PFSK-1 (cell line): ENCODE data around the gene FER.

Experiments
- FOXP2 ChIP-seq: optimal IDR thresholded peaks from 2 replicates; pipeline ENCODE3; 2011; ENCODE audit warnings: borderline replicate concordance, control low read depth, inconsistent platforms; ENCODE audit not compliant: insufficient read depth; ENCODE audit errors: extremely low read length, extremely low read depth
- POLR2AphosphoS5 ChIP-seq: IDR thresholded peaks from 2 replicates; pipeline ENCODE4 v1.6.1; 2012; ENCODE audit warnings: low read depth, mild to moderate bottlenecking, control low read depth, low read length, moderate library complexity
- SIN3A ChIP-seq: IDR thresholded peaks from 2 replicates; pipeline ENCODE4 v1.6.1; 2012; ENCODE audit warnings: mild to moderate bottlenecking, low read length, moderate library complexity, borderline replicate concordance; ENCODE audit not compliant: insufficient read depth
- TAF1 ChIP-seq: IDR thresholded peaks from 2 replicates; pipeline ENCODE4 v1.6.1; 2012; ENCODE audit warnings: low read length, control low read depth, borderline replicate concordance; ENCODE audit not compliant: insufficient read depth
- TF ChIP-seq, protein P1 (sequence below), 2 experiments: IDR thresholded peaks; 2 replicates each; pipeline versions ENCODE4 v1.6.1 to v1.8.0; 2011 to 2012; ENCODE audit warnings: low read depth in 2 of 2, low read length in 2 of 2, control low read depth in 1 of 2, inconsistent platforms in 1 of 2, mild to moderate bottlenecking in 1 of 2, moderate library complexity in 1 of 2; ENCODE audit not compliant: insufficient read depth in 1 of 2

Gene FER

DNA sequence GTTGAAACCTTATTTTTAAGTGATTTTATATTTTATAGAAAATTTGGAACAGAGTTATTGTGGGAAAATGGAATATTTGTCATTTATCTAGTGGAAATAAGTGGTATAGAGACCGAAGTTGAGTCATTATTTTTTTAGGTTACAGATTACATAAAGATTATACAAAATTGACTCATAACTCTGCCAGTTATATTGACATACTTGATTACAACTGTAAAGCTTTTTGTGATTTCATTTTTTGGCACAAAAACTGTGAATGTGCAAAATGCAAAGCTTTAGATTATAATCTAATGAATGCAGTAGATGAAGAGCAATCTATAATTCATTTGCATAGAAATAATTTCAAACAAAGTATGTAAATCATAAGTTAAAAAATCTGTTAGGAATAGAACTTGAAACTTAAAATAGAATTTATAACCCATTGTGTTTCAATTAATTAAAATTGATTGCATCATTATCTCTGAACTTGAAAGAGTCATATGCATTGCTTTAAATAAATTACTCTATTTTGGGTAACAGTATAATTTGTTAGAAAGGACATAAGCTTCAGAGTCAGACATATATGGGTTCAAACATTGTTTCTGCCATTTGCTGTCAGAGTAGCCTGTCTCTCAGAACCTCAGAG is 280.4 kb downstream of the FER start:
- TF ChIP-seq, protein P1, sequence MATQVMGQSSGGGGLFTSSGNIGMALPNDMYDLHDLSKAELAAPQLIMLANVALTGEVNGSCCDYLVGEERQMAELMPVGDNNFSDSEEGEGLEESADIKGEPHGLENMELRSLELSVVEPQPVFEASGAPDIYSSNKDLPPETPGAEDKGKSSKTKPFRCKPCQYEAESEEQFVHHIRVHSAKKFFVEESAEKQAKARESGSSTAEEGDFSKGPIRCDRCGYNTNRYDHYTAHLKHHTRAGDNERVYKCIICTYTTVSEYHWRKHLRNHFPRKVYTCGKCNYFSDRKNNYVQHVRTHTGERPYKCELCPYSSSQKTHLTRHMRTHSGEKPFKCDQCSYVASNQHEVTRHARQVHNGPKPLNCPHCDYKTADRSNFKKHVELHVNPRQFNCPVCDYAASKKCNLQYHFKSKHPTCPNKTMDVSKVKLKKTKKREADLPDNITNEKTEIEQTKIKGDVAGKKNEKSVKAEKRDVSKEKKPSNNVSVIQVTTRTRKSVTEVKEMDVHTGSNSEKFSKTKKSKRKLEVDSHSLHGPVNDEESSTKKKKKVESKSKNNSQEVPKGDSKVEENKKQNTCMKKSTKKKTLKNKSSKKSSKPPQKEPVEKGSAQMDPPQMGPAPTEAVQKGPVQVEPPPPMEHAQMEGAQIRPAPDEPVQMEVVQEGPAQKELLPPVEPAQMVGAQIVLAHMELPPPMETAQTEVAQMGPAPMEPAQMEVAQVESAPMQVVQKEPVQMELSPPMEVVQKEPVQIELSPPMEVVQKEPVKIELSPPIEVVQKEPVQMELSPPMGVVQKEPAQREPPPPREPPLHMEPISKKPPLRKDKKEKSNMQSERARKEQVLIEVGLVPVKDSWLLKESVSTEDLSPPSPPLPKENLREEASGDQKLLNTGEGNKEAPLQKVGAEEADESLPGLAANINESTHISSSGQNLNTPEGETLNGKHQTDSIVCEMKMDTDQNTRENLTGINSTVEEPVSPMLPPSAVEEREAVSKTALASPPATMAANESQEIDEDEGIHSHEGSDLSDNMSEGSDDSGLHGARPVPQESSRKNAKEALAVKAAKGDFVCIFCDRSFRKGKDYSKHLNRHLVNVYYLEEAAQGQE (IDR thresholded peaks at IDR 0.05; ENCODE audit: insufficient read depth in 1 of 2, low read depth in 2 of 2, low read length in 2 of 2): no peak

DNA sequence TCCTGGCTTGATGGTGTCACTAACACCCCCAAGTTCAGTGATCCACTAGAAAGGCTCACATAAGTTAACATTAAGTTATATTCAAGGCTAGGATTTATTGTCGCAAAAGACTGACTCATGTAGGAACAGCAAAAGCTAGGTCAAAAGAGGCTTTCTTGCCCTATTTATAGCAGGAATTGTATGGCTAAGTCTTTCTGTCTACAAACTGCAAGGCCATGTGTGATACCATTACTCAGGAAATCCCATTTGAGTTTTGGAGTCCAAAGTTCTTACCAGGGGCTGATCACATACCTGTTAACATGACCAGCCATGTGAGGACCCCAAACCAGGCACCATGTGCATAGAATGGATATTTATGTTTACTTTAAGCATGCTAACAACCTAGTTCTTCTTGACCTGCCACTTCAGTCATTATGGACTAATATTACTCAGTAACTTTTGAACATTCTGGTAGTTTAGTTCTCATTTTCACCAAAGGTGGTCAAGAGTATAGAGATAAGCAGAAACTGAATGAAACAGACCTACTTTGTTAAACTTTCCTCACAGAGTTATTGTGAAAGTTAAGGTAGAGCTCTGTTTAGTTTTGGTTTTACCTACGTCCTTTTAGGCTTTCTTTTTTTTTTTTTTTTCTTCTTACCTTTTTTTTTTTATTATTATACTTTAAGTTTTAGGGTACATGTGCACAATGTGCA is 281.1 kb downstream of the FER start:
- TF ChIP-seq, protein P1 (IDR thresholded peaks at IDR 0.05; ENCODE audit: insufficient read depth in 1 of 2, low read depth in 2 of 2, low read length in 2 of 2): no peak
- TF ChIP-seq FOXP2 (no peak), SIN3A (no peak), POLR2AphosphoS5 (no peak), TAF1 (no peak)

DNA sequence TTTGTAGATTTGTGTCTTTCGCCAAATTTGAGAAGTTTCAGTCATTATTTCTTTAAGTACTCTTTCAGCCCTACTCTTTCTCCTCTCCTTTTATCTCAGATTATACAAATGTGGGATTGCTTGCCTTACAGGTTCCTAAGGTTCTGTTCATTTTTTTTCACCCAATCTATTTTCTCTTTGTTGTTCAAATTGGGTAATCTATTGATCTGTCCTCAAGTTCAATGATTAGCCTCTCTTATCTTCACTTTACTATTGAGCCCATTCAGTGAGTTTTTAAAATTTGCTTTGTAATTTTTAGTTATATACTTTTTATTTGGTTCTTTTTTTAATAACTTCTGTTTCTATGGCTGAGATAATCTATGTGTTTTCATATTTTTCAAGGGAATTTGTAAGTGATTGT is 282.1 kb downstream of the FER start:
- no peak for TF ChIP-seq FOXP2
- TF ChIP-seq, protein P1 (IDR thresholded peaks at IDR 0.05; ENCODE audit: insufficient read depth in 1 of 2, low read depth in 2 of 2, low read length in 2 of 2): no peak
- TF ChIP-seq SIN3A: no peak
- no peak for TF ChIP-seq POLR2AphosphoS5
- no peak for TF ChIP-seq TAF1

DNA sequence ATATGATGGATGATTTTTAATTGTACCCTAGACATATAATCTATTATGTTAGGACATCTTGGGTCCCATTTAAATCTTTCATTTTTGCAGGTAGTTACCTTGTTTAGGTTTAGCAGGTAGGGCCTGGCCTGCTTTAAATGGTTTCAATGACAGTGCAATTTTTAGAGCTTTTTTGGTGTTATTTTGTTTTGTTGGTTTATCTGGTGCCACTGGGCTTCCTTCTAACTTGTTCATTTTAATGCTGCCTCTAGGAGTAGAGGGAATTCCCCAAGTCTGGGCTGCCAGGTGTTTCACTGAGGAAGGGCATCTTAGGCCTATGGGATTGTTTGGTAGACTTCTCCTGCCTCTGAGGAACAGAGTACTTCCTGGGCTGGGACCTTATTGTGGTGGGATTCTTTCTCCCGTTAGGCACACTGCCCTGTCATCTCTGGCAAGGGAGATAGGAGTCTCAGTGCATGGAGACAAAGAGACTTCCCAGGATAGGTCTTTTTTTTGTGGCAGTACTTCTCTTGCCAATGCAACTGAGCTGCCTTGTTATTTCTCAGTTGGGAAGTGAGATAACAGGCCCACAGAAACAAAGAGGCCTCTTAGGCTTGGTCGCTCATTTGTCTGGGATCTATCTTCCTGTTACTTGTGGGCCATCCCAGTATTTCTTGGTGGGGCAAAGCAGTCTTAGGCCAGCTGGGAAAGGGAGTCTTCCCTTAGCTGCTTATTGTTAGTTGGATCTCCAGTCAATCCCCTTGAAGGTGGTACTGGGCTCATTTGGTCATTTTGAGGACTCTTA is 282.9 kb downstream of the FER start:
- TF ChIP-seq FOXP2 (no peak), POLR2AphosphoS5 (no peak)

DNA sequence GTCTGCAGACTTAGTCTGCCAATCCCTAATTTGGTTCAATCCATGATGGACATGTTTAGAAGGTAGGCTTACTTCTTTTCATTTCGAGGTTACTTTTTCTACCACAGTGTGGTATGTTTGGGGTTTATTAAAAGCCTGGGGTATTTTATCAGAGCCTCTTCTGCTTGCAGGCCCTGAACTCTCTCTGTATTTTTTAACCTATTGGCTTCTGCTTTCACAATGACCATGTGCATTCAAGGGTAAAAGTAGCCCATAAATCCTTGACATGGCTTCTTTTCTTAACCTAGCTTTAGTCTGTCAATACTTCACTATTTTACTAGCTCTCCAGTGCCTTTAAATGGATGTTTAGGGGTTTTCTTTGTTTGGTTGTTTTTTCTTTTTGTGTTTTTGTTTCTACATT is 286.6 kb downstream of the FER start:
- no peak for TF ChIP-seq SIN3A
- TF ChIP-seq FOXP2: no peak
- TF ChIP-seq TAF1: no peak
- TF ChIP-seq POLR2AphosphoS5: no peak
- TF ChIP-seq, protein P1 (IDR thresholded peaks at IDR 0.05; ENCODE audit: insufficient read depth in 1 of 2, low read depth in 2 of 2, low read length in 2 of 2): no peak
